Prostate gland (tissue), 2 donors: Measurements from ENCODE around the gene FRA10AC1.

Source experiments
- CTCF ChIP-seq, 4 experiments: fragments of 200-600 bp in 2 of 4; fragments of 450-650 bp in 2 of 4; sonication (generic) in 2 of 4; IDR thresholded peaks; 1 replicate in 3 of 4; 2 replicates in 1 of 4; pipeline ENCODE4 v1.5.1; 2016 to 2019; ENCODE audit warnings: antibody characterized with exemption in 4 of 4, mild to moderate bottlenecking in 2 of 4, moderate library complexity in 2 of 4
- POLR2A ChIP-seq: fragments of 450-650 bp; IDR thresholded peaks from one replicate; pipeline ENCODE4 v1.6.1; 2016; ENCODE audit warnings: antibody characterized with exemption, mild to moderate bottlenecking

GRCh38 chr10:93702210-93703001, at the start of gene FRA10AC1:
- TF ChIP-seq POLR2A = peak; percentile 42
- peak in 3 of 4 experiments; percentile 63 for TF ChIP-seq CTCF (IDR thresholded peaks at IDR 0.05)
